GM13977 (cell line): ENCODE measurements around the gene UQCR11.

ENCODE experiments used
- DNase-seq: peaks from one replicate; pipeline ENCODE4 v3.0.0; 2012; ENCODE audit warnings: low spot score
- in situ Hi-C: fragments of 300-500 bp; cut with MboI; formaldehyde crosslinking; loops from one replicate; pipeline ENCODE4 v1.12.0; 2022; ENCODE audit warnings: low sequenced_read_pairs, low pct_unique_long_range_greater_than_20kb, mixed read lengths, inconsistent platforms; ENCODE audit not compliant: unreplicated experiment
- TF ChIP-seq, protein P1 (sequence below): IDR thresholded peaks from 2 replicates; pipeline ENCODE4 v1.5.1; 2012; ENCODE audit warnings: mild to moderate bottlenecking, control low read depth; ENCODE audit not compliant: insufficient read depth; ENCODE audit errors: extremely low read depth, missing control alignments

Gene UQCR11

DNA sequence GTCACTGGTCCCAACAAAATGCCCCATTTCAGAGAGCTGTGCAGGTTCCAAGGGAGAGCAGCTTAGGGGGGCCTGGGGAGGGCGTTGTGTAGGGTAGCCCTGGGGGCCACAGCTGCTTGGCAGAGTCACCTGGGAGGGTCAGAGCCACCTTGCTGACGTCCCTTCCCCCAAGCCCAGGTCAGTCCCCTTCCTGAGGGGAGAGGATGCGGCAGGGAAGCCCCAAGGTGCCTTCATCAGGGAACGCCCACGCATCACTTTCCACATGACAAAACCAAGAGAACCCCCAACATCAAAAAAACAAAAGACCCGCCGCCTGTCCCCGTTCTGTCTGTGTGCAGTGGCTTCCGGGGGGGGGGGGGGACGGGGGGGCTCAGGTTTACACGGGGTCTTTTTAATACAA lies 5.3 kb upstream of the UQCR11 start:
- DNase-seq = no peak
- TF ChIP-seq, protein P1, sequence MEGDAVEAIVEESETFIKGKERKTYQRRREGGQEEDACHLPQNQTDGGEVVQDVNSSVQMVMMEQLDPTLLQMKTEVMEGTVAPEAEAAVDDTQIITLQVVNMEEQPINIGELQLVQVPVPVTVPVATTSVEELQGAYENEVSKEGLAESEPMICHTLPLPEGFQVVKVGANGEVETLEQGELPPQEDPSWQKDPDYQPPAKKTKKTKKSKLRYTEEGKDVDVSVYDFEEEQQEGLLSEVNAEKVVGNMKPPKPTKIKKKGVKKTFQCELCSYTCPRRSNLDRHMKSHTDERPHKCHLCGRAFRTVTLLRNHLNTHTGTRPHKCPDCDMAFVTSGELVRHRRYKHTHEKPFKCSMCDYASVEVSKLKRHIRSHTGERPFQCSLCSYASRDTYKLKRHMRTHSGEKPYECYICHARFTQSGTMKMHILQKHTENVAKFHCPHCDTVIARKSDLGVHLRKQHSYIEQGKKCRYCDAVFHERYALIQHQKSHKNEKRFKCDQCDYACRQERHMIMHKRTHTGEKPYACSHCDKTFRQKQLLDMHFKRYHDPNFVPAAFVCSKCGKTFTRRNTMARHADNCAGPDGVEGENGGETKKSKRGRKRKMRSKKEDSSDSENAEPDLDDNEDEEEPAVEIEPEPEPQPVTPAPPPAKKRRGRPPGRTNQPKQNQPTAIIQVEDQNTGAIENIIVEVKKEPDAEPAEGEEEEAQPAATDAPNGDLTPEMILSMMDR = no peak
- in situ Hi-C loops = no loop called here

DNA sequence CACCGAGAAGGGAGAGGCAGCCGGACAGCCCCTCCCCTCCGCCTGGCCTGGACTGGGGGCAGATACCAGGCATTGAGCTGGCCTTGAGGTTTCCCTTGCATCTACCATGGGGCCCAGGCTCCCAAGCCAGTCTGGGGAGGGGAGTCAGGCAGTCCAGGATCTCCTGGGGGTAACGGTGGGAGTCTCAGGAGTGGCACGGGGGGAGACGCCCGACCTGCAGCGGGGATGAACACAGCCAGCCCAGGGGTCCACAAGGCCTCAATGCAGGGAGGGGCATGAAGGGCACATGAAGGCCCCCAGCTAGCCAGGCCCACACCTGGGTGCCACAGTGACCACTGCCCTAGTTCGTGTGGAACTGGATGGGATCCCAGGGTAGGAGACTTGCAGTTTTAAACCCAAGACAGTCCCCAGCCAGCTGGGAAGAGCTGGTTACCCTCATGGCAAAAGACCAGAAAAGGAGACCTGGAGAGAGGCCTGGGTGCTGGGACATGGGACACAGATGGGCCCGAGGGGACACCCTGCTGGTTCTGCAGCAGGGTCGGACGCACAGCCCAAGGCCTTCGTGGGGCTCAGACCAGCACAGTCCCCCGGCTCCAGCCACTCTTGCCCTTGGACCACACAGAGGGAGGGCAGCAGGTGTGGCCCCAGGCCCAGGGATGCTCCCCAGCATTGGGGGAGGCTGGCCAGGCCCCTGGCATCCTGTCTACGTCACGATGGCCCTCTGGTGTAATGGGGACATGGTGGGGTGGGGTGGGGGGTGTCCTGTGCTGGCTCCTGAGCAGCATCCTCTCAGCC lies 4.6 kb upstream of the UQCR11 start:
- TF ChIP-seq, protein P1 = no peak
- DNase-seq = no peak
- in situ Hi-C loops = no loop called here

DNA sequence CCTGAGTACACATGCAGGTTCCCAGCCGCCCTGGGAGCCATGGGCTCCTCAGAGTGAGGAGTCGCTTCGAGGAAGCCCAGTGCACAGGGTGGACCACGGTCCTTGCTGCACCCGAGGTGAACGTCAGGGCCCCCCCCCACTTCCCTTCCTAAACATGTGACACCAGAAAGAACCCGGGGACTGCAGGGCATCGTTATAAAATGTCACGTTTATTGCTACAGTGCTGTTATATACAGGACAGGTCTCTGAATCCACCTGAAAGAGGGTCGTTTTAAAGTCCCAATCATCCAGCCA lies 3.8 kb upstream of the UQCR11 start:
- TF ChIP-seq, protein P1 = no peak
- in situ Hi-C loops = no loop called here
- DNase-seq = no peak

DNA sequence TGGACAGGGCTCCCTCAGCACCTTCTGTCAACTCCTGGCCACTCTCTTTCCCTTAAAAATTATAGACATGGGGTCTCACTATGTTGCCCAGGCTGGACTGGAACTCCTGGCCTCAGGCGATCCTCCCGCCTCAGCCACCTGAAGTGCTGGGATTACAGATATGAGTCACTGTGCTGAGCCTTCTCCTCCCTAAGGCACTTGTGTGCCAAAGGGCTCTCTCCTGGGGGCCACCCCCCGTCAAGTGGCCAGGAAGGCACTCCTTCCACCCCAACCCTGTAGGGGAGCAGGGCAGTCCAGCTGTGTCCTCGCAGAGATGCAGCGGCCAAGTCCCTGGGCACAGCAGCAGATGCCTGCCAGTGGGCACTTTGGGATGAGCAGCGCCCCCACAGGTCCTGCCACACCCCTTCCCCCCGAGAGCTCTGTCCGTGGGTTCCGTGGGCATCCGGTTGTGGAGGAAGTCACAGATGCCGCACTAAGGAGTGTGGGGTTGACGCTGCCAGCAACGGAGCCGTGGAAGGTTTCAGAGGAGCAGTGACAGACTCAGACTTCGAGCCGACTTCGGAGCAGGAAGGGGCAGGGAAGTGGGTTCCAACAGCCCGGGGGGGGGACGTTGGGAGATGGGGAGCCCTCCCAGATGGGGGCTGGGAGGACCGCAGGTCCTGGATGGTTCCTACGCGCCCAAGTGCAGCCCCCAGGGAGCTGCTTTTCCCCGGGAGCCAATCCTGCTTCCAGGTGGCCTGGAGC lies 3.3 kb upstream of the UQCR11 start:
- no peak for DNase-seq
- TF ChIP-seq, protein P1 = no peak
- in situ Hi-C loops = no loop called here

DNA sequence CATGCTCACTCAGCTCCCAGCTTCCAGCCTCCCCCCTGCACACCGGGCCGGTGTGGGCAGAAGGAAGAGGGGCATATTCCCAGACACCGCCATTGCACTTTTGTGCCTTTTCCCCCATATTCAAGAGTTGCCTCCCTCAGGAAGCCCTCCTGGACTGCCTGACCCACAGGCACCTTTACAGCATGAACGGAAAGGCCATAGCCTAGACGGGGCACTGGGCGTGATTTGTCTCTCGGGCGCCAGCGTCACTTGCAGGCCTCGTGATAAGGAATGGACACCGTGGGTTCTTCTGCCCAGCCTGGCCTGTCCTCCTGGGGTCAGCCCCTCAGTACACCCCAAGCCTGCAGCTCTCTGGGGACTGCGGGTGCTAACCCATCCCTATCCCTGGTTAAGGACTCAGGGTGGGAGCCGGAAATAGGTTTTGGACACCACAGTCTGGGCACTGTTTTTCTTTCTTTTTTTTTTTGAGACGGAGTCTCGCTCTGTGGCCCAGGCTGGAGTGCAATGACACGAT lies 933 bp upstream of the UQCR11 start:
- no peak for DNase-seq
- in situ Hi-C loops = no loop called here
- TF ChIP-seq, protein P1 = no peak

DNA sequence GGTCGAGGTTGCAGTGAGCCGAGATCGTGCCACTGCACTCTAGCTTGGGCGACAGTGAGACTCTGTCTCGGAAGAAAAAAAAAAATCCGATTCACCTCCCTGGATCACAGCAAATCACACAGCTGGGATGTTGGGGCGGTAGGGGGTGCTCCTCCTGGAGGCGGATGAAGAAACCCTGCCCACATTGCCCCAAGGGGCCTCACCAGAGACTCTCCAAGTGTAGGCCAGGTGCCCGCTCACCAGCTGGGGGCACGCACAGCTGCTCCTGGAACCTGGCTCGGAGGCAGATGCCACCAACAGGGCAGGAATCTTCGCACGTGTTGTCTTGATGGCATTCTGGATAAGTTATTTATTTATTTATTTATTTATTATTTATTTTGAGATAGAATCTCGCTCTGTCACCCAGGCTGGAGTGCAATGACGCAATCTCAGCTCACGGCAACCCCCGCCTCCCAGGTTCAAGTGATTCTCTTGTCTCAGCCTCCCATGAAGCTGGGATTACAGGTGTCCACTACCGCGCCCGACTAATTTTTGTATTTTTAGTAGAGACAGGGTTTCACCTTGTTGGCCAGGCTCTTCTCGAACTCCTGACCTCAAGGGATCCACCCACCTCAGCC lies 3.1 kb downstream of the UQCR11 start:
- DNase-seq = no peak
- in situ Hi-C loops = no loop called here
- TF ChIP-seq, protein P1 = no peak
